Naive B cell (primary cell): Measurements from ENCODE around the gene SARM1. TPM values are rescaled to one million over a fixed set of nuclear protein-coding genes. Genes with fewer than 3 reads are reported as not detected.
A peak's percentile ranks its signal among the peaks of the same experiment; 100 is the strongest.

Source experiments
- ATAC-seq, 2 donors: fragments of 150-1000 bp; cut with Tn5 transposase; 2 replicates each; pipeline ENCODE4 v1.10.0; 2021; ENCODE audit warnings: low read depth in 2 of 2, mild to moderate bottlenecking in 2 of 2, moderate library complexity in 2 of 2
- DNase-seq: peaks from one replicate; pipeline ENCODE4 v3.0.0; 2022
- H3K27ac Mint-ChIP-seq, 6 donors: one replicate each; pipeline ENCODE4 v1.8.0; 2020 to 2022; ENCODE audit warnings: mild to moderate bottlenecking in 6 of 6, mixed read lengths in 6 of 6, moderate library complexity in 5 of 6, inconsistent platforms in 2 of 6
- H3K27me3 Mint-ChIP-seq, 3 donors: one replicate each; pipeline ENCODE4 v1.8.0; 2021 to 2022; ENCODE audit warnings: mixed read lengths in 3 of 3, mild to moderate bottlenecking in 1 of 3
- H3K36me3 Mint-ChIP-seq, 2 donors: one replicate each; pipeline ENCODE4 v1.8.0; 2020 to 2022; ENCODE audit warnings: mixed read lengths in 2 of 2, inconsistent platforms in 1 of 2, mild to moderate bottlenecking in 1 of 2
- H3K4me1 Mint-ChIP-seq, 3 donors: one replicate each; pipeline ENCODE4 v1.8.0; 2020 to 2022; ENCODE audit warnings: mixed read lengths in 3 of 3, inconsistent platforms in 1 of 3, mild to moderate bottlenecking in 1 of 3, moderate library complexity in 1 of 3
- H3K4me3 Mint-ChIP-seq, 8 donors: one replicate each; pipeline ENCODE4 v1.8.0; 2020 to 2022; ENCODE audit warnings: mild to moderate bottlenecking in 8 of 8, mixed read lengths in 8 of 8, moderate library complexity in 8 of 8, inconsistent platforms in 2 of 8
- H3K9me3 Mint-ChIP-seq, 7 donors: one replicate each; pipeline ENCODE4 v1.8.0; 2020 to 2022; ENCODE audit warnings: mixed read lengths in 7 of 7, mild to moderate bottlenecking in 5 of 7, inconsistent platforms in 2 of 7, moderate library complexity in 1 of 7
- polyA plus RNA-seq, 6 donors: library from polyadenylated mRNA; unstranded; fragments of 300-500 nt; fragmentation: Illumina TruSeq; gene quantifications; one replicate each; pipeline ENCODE4 v1.2.3, GENCODE V29; 2021; ENCODE audit warnings: low read depth in 6 of 6

The SARM1 gene
- polyA plus RNA-seq, 6 donors from 2014 or later, result 4.3 to 8.1 (median 7.1) TPM

DNA sequence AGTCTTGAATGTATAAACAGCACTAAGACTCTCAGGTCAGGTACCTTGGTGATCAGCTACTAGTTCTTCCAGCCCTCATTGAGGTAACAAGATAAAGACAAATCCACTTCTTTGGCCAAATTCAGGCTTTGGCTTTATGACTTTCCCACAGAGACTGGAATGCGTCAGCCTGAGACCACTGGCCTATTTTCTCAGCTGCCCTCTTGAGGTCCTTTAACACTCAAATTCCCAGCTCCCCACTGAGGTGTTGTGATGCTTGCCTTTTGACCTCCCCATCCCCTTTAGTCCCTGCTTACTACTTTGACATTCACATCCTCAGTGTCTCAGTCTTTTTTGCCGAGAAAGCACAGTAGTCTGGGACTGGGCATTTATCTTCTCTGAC, 25.3 kb upstream of the SARM1 start:
- no peaks in the 10 kb centered on the region for H3K9me3 Mint-ChIP-seq
- peaks cover 0 to 4% of the 10 kb centered on the region in 2 donors for H3K36me3 Mint-ChIP-seq
- H3K4me3 Mint-ChIP-seq, result no peak overlapping the region
- ATAC-seq (no peak), DNase-seq (no peak)
- peaks cover 0 to 4% (median 2%) of the 10 kb centered on the region in 3 donors for H3K4me1 Mint-ChIP-seq
- peak overlapping the region in 2 of 6 donors; percentile 9 to 20 for H3K27ac Mint-ChIP-seq
- no peaks in the 10 kb centered on the region for H3K27me3 Mint-ChIP-seq

DNA sequence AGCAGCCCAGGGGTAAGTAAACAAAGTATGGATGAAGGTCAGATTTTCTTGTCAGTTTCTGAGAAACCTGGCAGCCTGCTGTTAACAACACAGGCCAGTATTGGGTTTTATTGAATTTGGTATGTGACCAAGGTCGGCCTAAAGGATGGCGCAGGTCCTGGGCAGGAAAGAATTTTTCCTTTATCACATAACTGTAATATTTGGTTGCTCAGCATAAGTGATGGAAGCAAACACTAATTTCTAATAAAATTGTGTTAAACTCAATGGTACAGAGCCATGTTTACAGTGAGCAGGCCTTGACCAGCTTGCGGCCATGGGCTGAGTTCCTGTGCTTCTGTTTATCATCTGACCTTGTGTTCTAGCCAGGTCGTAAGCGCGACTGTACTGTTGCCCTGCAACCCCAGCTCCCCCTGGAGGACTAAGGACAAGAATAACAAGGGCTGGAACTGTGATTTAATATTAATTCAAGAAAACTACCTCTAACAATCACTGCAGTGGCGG, 24.7 kb upstream of the SARM1 start:
- ATAC-seq, result no peak
- no peaks in the 10 kb centered on the region for H3K27me3 Mint-ChIP-seq
- no peak for DNase-seq
- H3K4me3 Mint-ChIP-seq, result no peak overlapping the region
- H3K4me1 Mint-ChIP-seq, result peaks cover 0 to 4% (median 2%) of the 10 kb centered on the region in 3 donors
- H3K36me3 Mint-ChIP-seq, result peaks cover 0 to 4% of the 10 kb centered on the region in 2 donors
- H3K27ac Mint-ChIP-seq, result peak overlapping the region in 1 of 6 donors; percentile 9
- no peaks in the 10 kb centered on the region for H3K9me3 Mint-ChIP-seq

DNA sequence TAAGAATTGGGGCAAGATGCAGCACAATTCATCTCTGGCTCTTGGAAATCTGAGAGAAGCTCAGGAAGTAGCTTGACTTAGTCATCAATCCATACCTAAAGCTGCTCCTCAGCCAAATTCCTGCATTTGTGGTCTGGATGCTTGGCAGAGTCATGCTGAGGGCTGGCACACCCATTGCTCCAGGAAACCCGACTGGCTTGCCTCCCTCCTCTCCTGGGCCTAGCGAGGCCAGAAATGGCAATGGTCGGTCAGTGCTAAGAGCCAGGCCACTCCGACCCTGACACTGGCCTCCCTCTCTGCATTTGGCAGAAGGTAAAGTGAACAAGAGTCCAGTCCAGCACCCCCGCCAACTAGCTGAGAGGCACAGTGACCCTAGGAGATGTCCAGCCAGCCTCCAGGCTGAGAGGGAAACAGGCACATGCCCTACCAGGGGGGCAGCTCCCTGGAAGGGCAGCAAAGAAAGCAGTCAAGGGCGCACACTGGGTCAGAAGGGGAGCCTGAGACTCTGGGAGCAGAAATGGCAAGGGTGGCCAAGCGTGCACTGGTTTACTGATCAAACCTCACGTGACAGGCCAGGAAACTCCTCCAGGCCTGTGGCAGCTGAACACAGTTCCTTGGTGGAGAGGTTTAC, 24.1 kb upstream of the SARM1 start:
- H3K36me3 Mint-ChIP-seq, result peaks cover 0 to 4% of the 10 kb centered on the region in 2 donors
- no peak for ATAC-seq
- H3K4me1 Mint-ChIP-seq, result peaks cover 0 to 4% (median 2%) of the 10 kb centered on the region in 3 donors
- DNase-seq, result no peak
- no peaks in the 10 kb centered on the region for H3K27me3 Mint-ChIP-seq
- H3K9me3 Mint-ChIP-seq, result no peaks in the 10 kb centered on the region
- H3K27ac Mint-ChIP-seq, result peak overlapping the region in 1 of 6 donors; percentile 9
- H3K4me3 Mint-ChIP-seq, result no peak overlapping the region

DNA sequence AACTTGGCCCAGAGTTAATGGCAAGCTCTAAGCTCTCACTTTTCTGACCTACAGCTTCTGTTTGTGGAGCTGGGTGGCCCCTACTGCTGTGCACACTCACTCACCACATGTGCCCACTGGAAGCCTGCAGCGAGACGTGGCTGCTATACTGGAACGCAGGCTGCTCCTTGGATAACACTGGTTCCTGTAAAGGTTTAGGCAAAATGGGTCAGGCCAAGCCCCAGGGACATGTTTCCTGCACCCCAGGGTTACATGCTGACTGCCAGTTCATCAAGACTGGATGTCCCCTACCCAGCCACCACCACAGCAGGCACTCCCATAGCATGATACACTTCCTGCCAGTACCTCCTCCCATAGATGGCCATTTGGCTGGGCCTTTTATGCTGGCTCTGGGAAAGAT, 22.5 kb upstream of the SARM1 start:
- no peak overlapping the region for H3K4me3 Mint-ChIP-seq
- peaks cover 0 to 4% (median 2%) of the 10 kb centered on the region in 3 donors for H3K4me1 Mint-ChIP-seq
- H3K9me3 Mint-ChIP-seq, result no peaks in the 10 kb centered on the region
- DNase-seq, result no peak
- H3K36me3 Mint-ChIP-seq, result peaks cover 0 to 4% of the 10 kb centered on the region in 2 donors
- no peak for ATAC-seq
- peak overlapping the region in 1 of 6 donors; percentile 3 for H3K27ac Mint-ChIP-seq
- no peaks in the 10 kb centered on the region for H3K27me3 Mint-ChIP-seq

DNA sequence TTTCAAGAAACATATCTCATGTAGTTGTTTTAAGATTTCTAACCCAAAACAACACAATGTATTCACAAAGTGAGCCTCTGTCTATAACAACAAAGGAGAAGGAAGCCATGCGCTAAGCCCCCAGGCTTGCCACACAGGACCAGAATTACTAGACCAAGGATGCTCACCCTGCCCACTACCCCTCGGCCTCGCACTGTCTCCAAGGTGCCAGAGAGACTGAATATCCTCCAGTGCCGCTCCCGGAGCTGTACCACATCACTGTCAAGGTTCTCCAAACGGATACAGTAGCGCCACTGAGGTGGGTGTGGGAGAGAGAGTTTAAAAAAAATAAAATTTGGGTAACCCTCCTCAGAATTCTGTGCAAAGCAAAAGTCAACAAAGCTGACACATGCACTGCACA, 21.2 kb upstream of the SARM1 start:
- H3K4me1 Mint-ChIP-seq, result peaks cover 2 to 5% (median 4%) of the 10 kb centered on the region in 3 donors
- H3K9me3 Mint-ChIP-seq, result no peaks in the 10 kb centered on the region
- H3K4me3 Mint-ChIP-seq, result no peak overlapping the region
- ATAC-seq, result no peak
- H3K36me3 Mint-ChIP-seq, result peaks cover 0 to 4% of the 10 kb centered on the region in 2 donors
- DNase-seq, result no peak
- no peak overlapping the region for H3K27ac Mint-ChIP-seq
- no peaks in the 10 kb centered on the region for H3K27me3 Mint-ChIP-seq

DNA sequence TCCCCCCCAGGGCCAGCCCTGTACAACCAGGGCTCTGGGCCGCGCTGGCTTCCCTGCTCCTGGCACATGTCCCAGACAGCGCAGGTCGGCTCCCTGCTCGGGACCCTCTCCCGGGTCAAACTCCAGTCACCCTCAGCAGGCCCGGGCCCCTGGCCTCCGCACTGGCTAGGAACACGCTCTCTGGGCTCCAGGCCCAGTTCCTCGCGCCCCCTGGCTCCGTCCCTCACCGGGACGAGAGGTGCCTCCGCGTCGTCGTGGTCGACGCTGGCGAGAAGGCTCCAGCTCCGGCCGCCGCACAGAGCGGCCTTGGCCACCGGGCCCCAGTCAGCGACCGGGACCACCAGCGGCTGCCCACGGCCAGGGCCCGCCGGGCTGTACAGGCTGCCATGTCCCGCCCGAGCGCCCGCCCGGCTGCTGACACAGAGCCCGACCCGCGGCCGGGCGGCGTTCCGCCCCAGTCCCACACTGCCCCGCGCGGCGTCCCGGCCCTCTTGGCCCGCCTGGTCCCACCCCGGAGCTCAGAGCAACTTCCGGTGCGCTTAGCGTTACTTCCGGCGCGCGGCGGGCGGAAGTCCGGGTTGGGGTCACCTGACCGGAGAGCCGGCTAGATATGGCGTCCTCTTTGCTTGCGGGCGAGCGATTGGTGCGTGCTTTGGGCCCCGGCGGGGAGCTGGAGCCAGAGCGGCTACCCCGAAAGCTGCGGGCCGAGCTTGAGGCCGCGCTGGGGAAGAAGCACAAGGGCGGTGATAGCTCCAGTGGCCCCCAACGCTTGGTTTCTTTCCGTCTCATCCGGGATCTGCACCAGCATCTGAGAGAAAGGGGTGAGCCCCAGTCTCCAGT, 14.2 kb upstream of the SARM1 start, which contains the start of gene POLDIP2:
POLDIP2 (minus strand) TSS at position 467 of the 840 bp plus-strand sequence; CDS start at position 388, 79 bp downstream.
- Mint-ChIP-seq H3K9me3 (no peaks in the 10 kb centered on the region), H3K27ac (peak within 1 kb of the TSS; percentile 91 to 99 (median 94)), H3K4me3 (peak within 1 kb of the TSS; percentile 94 to 100 (median 95)), H3K4me1 (peaks cover 19 to 28% (median 21%) of the 10 kb centered on the region in 3 donors), H3K27me3 (no peaks in the 10 kb centered on the region), H3K36me3 (no peaks in the 10 kb centered on the region)
- peak; percentile 97 to 98 for ATAC-seq
- DNase-seq, result peak; percentile 97

DNA sequence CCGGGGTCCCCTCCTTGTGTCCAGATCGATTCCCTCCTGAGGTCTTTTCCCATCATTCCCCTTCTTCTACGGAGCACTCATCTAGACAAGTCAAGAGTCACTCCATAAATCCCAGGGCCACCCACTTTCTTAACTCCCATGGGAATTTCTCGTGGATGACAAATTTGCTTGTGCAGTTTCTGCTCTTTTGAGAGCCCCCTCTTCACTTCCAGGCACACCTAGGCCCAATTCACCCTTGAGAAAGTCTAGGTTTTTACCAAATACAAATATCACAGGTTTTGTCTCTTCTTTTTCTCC, 13.6 kb upstream of the SARM1 start:
- peaks cover 19 to 28% (median 21%) of the 10 kb centered on the region in 3 donors for H3K4me1 Mint-ChIP-seq
- peak overlapping the region; percentile 91 to 99 (median 94) for H3K27ac Mint-ChIP-seq
- H3K9me3 Mint-ChIP-seq, result no peaks in the 10 kb centered on the region
- DNase-seq (no peak), ATAC-seq (no peak)
- peak overlapping the region; percentile 94 to 100 (median 95) for H3K4me3 Mint-ChIP-seq
- H3K36me3 Mint-ChIP-seq, result no peaks in the 10 kb centered on the region
- H3K27me3 Mint-ChIP-seq, result no peaks in the 10 kb centered on the region

DNA sequence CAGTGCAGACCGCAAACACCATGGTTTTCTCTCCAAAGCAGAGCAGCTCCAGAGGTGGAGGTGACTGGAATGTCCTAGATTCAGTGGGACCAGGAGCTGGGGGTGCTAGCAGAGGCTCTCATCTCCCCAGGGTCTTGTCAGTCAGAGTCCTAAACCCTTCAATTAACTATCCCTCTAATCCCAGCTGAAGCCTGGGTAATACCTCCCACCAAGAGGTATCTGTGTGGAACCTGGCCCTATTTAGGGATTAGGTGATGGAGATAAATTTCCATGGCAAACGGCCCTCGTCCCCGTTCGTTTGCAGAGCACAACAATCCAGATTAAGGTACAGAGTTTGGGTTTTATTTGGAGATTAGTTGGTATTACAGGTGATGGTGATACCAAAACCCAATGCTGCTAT, 8.3 kb upstream of the SARM1 start:
- H3K4me3 Mint-ChIP-seq, result peak overlapping the region in 1 of 8 donors; percentile 43
- H3K4me1 Mint-ChIP-seq, result peaks cover 2 to 3% (median 2%) of the 10 kb centered on the region in 3 donors
- no peaks in the 10 kb centered on the region for H3K27me3 Mint-ChIP-seq
- no peak overlapping the region for H3K27ac Mint-ChIP-seq
- no peaks in the 10 kb centered on the region for H3K36me3 Mint-ChIP-seq
- ATAC-seq (no peak), DNase-seq (no peak)
- H3K9me3 Mint-ChIP-seq, result no peaks in the 10 kb centered on the region

DNA sequence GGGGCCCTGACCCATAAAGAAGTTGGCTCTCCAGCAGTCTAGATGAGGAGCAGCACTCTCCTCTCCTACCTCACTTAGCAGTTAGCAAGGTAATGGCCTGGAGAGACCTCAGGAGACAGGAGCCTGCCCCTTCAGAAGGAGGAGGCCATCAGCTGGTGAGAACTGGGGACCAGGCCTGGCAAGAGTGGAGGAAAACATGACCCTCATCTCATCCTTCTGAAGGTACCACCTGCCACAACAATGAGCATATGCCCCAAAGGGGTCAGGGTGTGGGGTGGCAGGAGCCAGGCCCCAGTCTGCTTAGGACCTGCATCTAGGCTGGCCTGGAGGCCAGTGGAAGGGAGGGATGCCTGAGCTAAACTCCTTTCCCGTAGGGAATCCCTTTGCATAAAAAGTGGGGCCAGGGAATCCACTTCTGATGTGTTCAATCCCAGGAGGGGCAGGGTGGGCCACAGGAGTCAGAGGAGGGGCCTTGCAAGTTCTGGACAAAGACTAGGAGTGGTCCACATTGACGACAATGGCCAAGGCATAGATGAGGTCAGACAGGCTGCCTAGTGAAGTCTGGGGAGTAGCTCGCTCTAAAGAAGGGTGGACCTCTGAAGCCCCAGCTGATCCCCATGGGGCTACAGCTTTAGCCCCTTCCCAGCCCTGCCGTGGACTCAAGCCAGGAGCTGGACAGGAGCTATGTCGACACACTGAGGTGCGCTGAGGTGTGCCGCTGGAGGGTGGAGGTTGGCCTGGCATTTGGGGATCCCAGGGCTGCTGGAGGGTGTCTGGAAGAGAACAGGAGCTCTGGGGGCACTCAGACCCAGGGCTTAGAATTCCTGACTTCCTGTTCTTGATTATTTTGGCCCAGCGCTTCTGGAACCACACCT, 7.5 kb upstream of the SARM1 start:
- H3K27me3 Mint-ChIP-seq, result no peaks in the 10 kb centered on the region
- peak overlapping the region in 2 of 8 donors; percentile 43 to 68 for H3K4me3 Mint-ChIP-seq
- no peak for DNase-seq
- no peaks in the 10 kb centered on the region for H3K9me3 Mint-ChIP-seq
- ATAC-seq, result no peak
- no peak overlapping the region for H3K27ac Mint-ChIP-seq
- no peaks in the 10 kb centered on the region for H3K36me3 Mint-ChIP-seq
- H3K4me1 Mint-ChIP-seq, result no peaks in the 10 kb centered on the region

DNA sequence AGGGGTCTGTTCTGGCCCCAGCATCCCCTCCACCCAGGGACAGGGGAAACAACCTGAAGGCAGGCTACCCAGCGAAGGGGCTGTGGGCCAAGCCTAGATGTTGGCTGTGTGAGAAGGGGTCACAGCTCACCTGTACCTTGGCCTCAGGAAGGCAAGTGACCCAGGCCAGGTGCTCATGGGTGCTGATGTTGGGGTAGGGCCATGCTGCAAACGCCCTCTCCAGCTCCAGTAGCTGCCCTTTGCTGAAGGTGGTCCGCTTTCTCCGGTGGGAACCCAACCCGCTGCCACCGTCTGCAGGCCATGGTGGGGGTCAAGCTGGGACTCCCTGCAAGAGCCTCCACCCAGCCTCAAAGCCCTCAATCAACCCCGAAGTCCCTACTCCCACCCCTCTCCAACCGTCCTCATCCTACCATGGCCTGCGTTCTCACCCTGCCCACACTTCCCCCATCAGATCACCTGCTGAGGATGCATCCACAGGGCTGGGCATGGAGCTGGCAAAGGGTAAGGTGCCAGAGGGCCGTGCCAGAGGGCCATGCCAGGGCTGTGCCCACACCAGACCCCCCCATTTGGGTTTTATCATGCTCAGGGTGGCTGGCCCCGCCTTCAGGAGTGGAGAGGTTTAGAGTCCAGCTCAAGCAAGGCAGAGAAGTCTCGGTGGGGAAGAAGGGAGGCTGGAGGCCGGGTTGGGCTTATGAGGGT, 6.7 kb upstream of the SARM1 start, which contains the start of gene SEBOX:
SEBOX (minus strand) TSS at position 535 of the 699 bp plus-strand sequence; CDS start at position 487, 48 bp downstream.
- no peaks in the 10 kb centered on the region for H3K36me3 Mint-ChIP-seq
- H3K4me3 Mint-ChIP-seq, result no peak within 1 kb of the TSS
- H3K27me3 Mint-ChIP-seq, result no peaks in the 10 kb centered on the region
- no peak for DNase-seq
- no peaks in the 10 kb centered on the region for H3K4me1 Mint-ChIP-seq
- H3K27ac Mint-ChIP-seq, result peak within 1 kb of the TSS in 3 of 6 donors; percentile 52 to 66 (median 54)
- no peak for ATAC-seq
- H3K9me3 Mint-ChIP-seq, result no peaks in the 10 kb centered on the region

DNA sequence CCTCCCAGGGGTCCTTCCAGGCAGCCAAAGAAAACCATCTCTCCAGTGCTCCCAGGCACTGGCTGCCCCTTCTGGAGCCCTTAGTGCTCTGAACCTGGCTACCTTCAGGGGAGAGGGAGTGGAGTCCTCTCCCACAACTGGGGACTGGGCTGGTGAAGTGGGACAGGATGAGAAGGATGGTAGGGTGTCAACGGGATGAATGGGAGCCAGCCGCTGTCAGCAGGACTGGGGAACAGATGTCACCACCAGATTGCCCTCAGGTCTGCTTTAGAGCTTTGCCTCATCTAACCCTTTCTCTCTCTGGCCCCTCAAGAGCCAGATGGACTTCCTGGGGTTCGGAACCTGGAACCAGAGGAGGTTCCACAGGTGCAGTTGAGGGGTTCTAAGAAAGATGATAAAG, 6.0 kb upstream of the SARM1 start:
- no peak overlapping the region for H3K4me3 Mint-ChIP-seq
- H3K4me1 Mint-ChIP-seq, result no peaks in the 10 kb centered on the region
- no peaks in the 10 kb centered on the region for H3K9me3 Mint-ChIP-seq
- no peak for DNase-seq
- no peak for ATAC-seq
- H3K27me3 Mint-ChIP-seq, result no peaks in the 10 kb centered on the region
- H3K27ac Mint-ChIP-seq, result peak overlapping the region in 2 of 6 donors; percentile 52 to 54
- no peaks in the 10 kb centered on the region for H3K36me3 Mint-ChIP-seq

DNA sequence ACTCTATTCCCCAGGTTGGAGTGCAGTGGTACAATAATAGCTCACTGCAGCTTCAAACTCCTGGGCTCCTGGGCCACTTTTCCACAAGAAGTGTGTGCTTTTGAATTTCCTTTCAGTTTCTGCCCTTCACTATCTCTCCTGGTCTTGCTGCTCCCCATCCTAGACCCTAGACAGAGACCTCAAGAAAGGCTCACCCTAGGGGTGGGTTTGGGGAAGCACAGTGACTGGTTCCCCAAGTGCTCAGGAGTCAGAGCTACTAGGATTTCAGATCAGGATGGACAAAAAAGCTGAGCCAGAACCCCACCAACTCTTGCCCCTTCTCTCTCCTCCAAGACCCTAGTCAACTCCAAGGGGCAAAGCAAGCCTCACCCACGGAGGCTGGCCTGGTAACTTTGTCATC, 4.9 kb upstream of the SARM1 start:
- no peaks in the 10 kb centered on the region for H3K9me3 Mint-ChIP-seq
- no peaks in the 10 kb centered on the region for H3K27me3 Mint-ChIP-seq
- H3K27ac Mint-ChIP-seq, result peak overlapping the region in 2 of 6 donors; percentile 56 to 57
- H3K4me3 Mint-ChIP-seq, result no peak overlapping the region
- DNase-seq (no peak), ATAC-seq (no peak)
- H3K36me3 Mint-ChIP-seq, result no peaks in the 10 kb centered on the region
- H3K4me1 Mint-ChIP-seq, result peaks cover 4 to 7% (median 7%) of the 10 kb centered on the region in 3 donors
